ENCODE data around the gene SPAG5.

Gene SPAG5

DNA sequence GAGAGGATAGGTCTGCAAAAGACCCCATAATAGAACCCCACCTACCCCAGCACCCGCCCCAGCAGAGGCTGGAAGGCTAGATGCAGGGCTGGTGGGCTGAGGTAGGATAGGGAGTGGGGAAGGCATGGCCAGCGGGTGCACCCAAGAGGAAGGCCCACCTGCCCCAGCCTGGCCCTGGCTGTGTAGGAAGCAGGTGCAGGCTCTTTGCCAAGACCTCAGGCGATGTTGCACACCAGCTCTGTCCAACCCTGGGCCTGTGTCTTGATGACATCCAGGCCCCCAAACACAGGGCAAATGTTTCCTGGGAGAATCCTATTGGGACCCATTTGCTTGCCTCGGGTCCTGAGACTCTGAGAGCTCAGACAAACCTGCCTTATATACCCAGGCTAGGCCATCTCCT lies 58.6 kb downstream of the SPAG5 start:
- TF ChIP-seq SPI1 (IDR thresholded peaks at IDR 0.05; ENCODE audit: borderline replicate concordance, low read depth) (no peak), POLR2AphosphoS5 (IDR thresholded peaks at IDR 0.05; ENCODE audit: low read depth) (no peak), GABPA (IDR thresholded peaks at IDR 0.05; ENCODE audit: low read depth) (no peak)
- TF ChIP-seq, protein P1, sequence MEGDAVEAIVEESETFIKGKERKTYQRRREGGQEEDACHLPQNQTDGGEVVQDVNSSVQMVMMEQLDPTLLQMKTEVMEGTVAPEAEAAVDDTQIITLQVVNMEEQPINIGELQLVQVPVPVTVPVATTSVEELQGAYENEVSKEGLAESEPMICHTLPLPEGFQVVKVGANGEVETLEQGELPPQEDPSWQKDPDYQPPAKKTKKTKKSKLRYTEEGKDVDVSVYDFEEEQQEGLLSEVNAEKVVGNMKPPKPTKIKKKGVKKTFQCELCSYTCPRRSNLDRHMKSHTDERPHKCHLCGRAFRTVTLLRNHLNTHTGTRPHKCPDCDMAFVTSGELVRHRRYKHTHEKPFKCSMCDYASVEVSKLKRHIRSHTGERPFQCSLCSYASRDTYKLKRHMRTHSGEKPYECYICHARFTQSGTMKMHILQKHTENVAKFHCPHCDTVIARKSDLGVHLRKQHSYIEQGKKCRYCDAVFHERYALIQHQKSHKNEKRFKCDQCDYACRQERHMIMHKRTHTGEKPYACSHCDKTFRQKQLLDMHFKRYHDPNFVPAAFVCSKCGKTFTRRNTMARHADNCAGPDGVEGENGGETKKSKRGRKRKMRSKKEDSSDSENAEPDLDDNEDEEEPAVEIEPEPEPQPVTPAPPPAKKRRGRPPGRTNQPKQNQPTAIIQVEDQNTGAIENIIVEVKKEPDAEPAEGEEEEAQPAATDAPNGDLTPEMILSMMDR (IDR thresholded peaks at IDR 0.05; ENCODE audit: insufficient read depth, low read length) = no peak
- TF ChIP-seq, protein P2, sequence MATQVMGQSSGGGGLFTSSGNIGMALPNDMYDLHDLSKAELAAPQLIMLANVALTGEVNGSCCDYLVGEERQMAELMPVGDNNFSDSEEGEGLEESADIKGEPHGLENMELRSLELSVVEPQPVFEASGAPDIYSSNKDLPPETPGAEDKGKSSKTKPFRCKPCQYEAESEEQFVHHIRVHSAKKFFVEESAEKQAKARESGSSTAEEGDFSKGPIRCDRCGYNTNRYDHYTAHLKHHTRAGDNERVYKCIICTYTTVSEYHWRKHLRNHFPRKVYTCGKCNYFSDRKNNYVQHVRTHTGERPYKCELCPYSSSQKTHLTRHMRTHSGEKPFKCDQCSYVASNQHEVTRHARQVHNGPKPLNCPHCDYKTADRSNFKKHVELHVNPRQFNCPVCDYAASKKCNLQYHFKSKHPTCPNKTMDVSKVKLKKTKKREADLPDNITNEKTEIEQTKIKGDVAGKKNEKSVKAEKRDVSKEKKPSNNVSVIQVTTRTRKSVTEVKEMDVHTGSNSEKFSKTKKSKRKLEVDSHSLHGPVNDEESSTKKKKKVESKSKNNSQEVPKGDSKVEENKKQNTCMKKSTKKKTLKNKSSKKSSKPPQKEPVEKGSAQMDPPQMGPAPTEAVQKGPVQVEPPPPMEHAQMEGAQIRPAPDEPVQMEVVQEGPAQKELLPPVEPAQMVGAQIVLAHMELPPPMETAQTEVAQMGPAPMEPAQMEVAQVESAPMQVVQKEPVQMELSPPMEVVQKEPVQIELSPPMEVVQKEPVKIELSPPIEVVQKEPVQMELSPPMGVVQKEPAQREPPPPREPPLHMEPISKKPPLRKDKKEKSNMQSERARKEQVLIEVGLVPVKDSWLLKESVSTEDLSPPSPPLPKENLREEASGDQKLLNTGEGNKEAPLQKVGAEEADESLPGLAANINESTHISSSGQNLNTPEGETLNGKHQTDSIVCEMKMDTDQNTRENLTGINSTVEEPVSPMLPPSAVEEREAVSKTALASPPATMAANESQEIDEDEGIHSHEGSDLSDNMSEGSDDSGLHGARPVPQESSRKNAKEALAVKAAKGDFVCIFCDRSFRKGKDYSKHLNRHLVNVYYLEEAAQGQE (IDR thresholded peaks at IDR 0.05; ENCODE audit: insufficient replicate concordance, low read depth) = no peak
- H3K27ac ChIP-seq (replicated peaks) = no peak overlapping the region
- H3K27me3 ChIP-seq (ENCODE audit: insufficient read depth, poor library complexity, severe bottlenecking) = no peaks in the 10 kb centered on the region
- no peak overlapping the region for H3K4me3 ChIP-seq (replicated peaks; ENCODE audit: insufficient read depth, low read length)
- DNase-seq (ENCODE audit: low read depth in 1 of 2, low spot score in 1 of 2) = no peak

DNA sequence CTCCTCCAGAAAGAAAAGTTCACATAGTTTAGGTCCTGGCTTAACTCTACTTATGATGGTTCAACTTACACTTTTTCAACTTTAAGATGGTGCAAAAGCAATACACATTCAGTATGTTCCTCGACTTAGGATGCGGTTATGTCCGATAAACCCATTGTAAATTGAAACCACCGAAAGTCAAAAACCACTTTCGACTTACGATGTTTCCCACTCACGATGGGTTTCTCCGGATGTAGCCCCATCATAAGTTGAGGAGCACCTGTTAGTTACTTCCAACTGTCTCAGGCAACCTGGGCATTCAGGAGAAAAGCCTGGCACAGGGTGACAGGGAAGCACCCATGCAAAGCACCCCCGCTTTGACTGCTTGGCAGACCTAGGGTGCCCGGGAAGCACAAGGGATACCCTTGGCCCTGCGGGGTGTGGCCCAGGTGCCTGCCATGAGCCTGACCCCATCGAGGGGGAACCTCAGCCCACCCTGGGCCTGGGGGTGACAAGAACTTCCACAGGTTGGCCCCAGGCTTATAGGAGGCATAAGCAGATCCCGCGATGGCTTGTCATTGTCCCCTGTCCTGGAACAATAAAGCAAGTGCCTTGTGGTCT lies 60.4 kb downstream of the SPAG5 start:
- TF ChIP-seq SPI1 (IDR thresholded peaks at IDR 0.05; ENCODE audit: borderline replicate concordance, low read depth) (no peak), GABPA (IDR thresholded peaks at IDR 0.05; ENCODE audit: low read depth) (no peak), POLR2AphosphoS5 (IDR thresholded peaks at IDR 0.05; ENCODE audit: low read depth) (no peak)
- TF ChIP-seq, protein P1 (IDR thresholded peaks at IDR 0.05; ENCODE audit: insufficient read depth, low read length) = no peak
- TF ChIP-seq, protein P2 (IDR thresholded peaks at IDR 0.05; ENCODE audit: insufficient replicate concordance, low read depth) = no peak
- no peak for DNase-seq (ENCODE audit: low read depth in 1 of 2, low spot score in 1 of 2)
- H3K27ac ChIP-seq (replicated peaks) = no peak overlapping the region
- no peaks in the 10 kb centered on the region for H3K27me3 ChIP-seq (ENCODE audit: insufficient read depth, poor library complexity, severe bottlenecking)
- H3K4me3 ChIP-seq (replicated peaks; ENCODE audit: insufficient read depth, low read length) = no peak overlapping the region

DNA sequence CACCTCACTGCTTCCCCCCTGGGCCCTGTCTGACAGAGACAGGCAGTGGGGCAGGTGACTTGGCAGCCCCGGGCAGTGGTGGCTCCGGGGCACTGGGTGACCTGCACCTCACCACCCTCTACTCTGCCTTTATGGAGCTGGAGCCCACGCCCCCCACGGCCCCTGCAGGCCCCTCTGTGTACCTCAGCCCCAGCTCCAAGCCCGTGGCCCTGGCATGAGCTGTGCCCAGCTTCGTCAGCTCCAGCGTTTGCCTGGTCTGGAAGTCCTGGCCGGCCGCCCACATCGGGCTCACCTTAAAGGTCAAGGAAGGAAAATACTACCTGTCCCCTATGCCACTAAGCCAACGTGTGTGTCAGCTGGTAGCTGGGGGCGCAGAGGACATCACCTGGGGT lies 61.6 kb downstream of the SPAG5 start:
- DNase-seq (ENCODE audit: low read depth in 1 of 2, low spot score in 1 of 2) = no peak
- Histone ChIP-seq H3K27me3 (ENCODE audit: insufficient read depth, poor library complexity, severe bottlenecking) (no peaks in the 10 kb centered on the region), H3K4me3 (replicated peaks; ENCODE audit: insufficient read depth, low read length) (no peak overlapping the region), H3K27ac (replicated peaks) (no peak overlapping the region)
- TF ChIP-seq GABPA (IDR thresholded peaks at IDR 0.05; ENCODE audit: low read depth) = no peak
- no peak for TF ChIP-seq POLR2AphosphoS5 (IDR thresholded peaks at IDR 0.05; ENCODE audit: low read depth)
- TF ChIP-seq, protein P2 (IDR thresholded peaks at IDR 0.05; ENCODE audit: insufficient replicate concordance, low read depth) = no peak
- TF ChIP-seq SPI1 (IDR thresholded peaks at IDR 0.05; ENCODE audit: borderline replicate concordance, low read depth) = no peak
- TF ChIP-seq, protein P1 (IDR thresholded peaks at IDR 0.05; ENCODE audit: insufficient read depth, low read length) = no peak

Measured in HL-60 (cell line).